ENCODE measurements around the gene LMO2. TPM values are rescaled to one million over a fixed set of nuclear protein-coding genes. Genes with fewer than 3 reads are reported as not detected.

Gene LMO2
- total and polyA plus RNA-seq, 12 donors = 3.9 to 16.9 (median 9.8) TPM

DNA sequence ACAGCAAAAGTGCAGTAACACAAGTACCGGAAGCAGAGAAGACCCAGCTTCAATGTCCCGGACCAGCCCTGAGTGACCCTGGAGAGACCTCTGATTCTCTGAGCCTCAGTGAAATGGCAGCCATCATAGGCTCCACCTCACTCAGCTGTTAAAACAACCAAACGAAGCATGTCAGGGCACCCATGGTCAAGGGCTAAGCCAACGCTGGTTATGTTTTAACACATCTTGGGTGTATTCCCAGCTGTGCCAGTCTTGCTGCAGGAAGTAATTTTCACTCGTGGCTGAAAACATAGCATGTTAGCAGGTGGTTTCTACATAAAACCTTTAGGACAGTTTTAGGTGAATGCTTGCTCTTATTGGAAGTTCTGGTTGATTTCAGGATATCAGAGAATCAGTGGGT lies 30.9 kb downstream of the LMO2 start:
- Histone ChIP-seq H3K4me3 (no peak overlapping the region), H3K9me3 (no peaks in the 10 kb centered on the region), H3K27me3 (peaks cover 0 to 15% (median 0%) of the 10 kb centered on the region in 7 donors), H3K36me3 (peaks cover 0 to 77% (median 0%) of the 10 kb centered on the region in 9 donors), H3K4me1 (peaks cover 0 to 40% (median 8%) of the 10 kb centered on the region in 9 donors), H3K27ac (no peak overlapping the region)
- intact Hi-C loops (cut with DNase I) = loop anchor here in 2 of 10 donors (2.0 to 5.0 kb wide), 3 partner anchors 108 to 1971 kb away; partner anchors contain the start of gene ABTB2 (in 1 of the 2)
- DNase-seq (no peak), ATAC-seq (no peak)
- no peak for TF ChIP-seq CTCF (IDR thresholded peaks at IDR 0.05)
- 78 to 82% methylated on average over 5 of the region's 5 CpGs for WGBS, 2 donors

GRCh38 chr11:33859306-33859705 lies 32.6 kb downstream of the LMO2 start:
- ATAC-seq = no peak
- no peak for DNase-seq
- Histone ChIP-seq H3K4me1 (peaks cover 0 to 24% (median 2%) of the 10 kb centered on the region in 9 donors), H3K4me3 (no peak overlapping the region), H3K36me3 (peaks cover 0 to 76% (median 0%) of the 10 kb centered on the region in 9 donors), H3K27ac (no peak overlapping the region), H3K9me3 (no peaks in the 10 kb centered on the region), H3K27me3 (peaks cover 0 to 10% (median 0%) of the 10 kb centered on the region in 7 donors)
- WGBS, 2 donors = 91 to 92% methylated on average over 16 of the region's 16 CpGs
- TF ChIP-seq CTCF (IDR thresholded peaks at IDR 0.05) = no peak
- intact Hi-C loops (cut with DNase I) = loop anchor here in 7 of 10 donors (2.0 to 10.0 kb wide), 6 partner anchors 109 to 505 kb away; partner anchors contain the start of gene ABTB2 (in 2 of the 7)

GRCh38 chr11:33857933-33858371 lies 33.9 kb downstream of the LMO2 start:
- Histone ChIP-seq H3K9me3 (no peaks in the 10 kb centered on the region), H3K4me3 (no peak overlapping the region), H3K27ac (no peak overlapping the region), H3K4me1 (peaks cover 0 to 20% (median 0%) of the 10 kb centered on the region in 9 donors), H3K36me3 (peaks cover 0 to 64% (median 0%) of the 10 kb centered on the region in 9 donors), H3K27me3 (peaks cover 0 to 10% (median 0%) of the 10 kb centered on the region in 7 donors)
- peak; percentile 79 to 95 (median 94) for ATAC-seq
- peak; percentile 80 to 81 for DNase-seq
- TF ChIP-seq CTCF (IDR thresholded peaks at IDR 0.05) = peak; percentile 87 to 98 (median 94)
- 2% methylated on average over 10 of the region's 10 CpGs for whole genome bisulfite sequencing, 2 donors
- intact Hi-C loops (cut with DNase I) = loop anchor here (1.0 to 10.0 kb wide), 9 partner anchors 111 to 507 kb away; partner anchors contain the start of gene ABTB2 (in 2 of the 10)

GRCh38 chr11:33855500-33855899 lies 36.4 kb downstream of the LMO2 start:
- Histone ChIP-seq H3K36me3 (peaks cover 0 to 44% (median 0%) of the 10 kb centered on the region in 9 donors), H3K27me3 (peaks cover 0 to 10% (median 0%) of the 10 kb centered on the region in 7 donors), H3K9me3 (no peaks in the 10 kb centered on the region), H3K4me1 (peaks cover 0 to 14% (median 0%) of the 10 kb centered on the region in 9 donors), H3K4me3 (no peak overlapping the region), H3K27ac (no peak overlapping the region)
- DNase-seq (no peak), ATAC-seq (no peak)
- 77% methylated on average over 2 of the region's 2 CpGs for WGBS, 2 donors
- intact Hi-C loops (cut with DNase I) = loop anchor here in 5 of 10 donors (5.0 to 10.0 kb wide), 4 partner anchors 117 to 509 kb away; partner anchors contain the start of gene ABTB2 (in 2 of the 5)
- no peak for TF ChIP-seq CTCF (IDR thresholded peaks at IDR 0.05)

Measured in heart right ventricle (tissue), 16 donors.